Mammary epithelial cell (primary cell): Measurements from ENCODE around the gene SH3BP2.

Source experiments
- EZH2 ChIP-seq: IDR thresholded peaks from 2 replicates; pipeline ENCODE4 v1.6.1; 2012; ENCODE audit warnings: low read length, inconsistent platforms, borderline replicate concordance
- TF ChIP-seq, protein P1 (sequence below), 2 donors: IDR thresholded peaks in 1 of 2; conservative IDR thresholded peaks in 1 of 2; 2 replicates each; pipeline ENCODE4 v1.5.1; 2011 to 2012; ENCODE audit warnings: inconsistent platforms in 2 of 2, low read length in 2 of 2, mild to moderate bottlenecking in 2 of 2, control low read depth in 1 of 2, low read depth in 1 of 2; ENCODE audit not compliant: insufficient read depth in 1 of 2; ENCODE audit errors: extremely low read depth in 1 of 2

DNA sequence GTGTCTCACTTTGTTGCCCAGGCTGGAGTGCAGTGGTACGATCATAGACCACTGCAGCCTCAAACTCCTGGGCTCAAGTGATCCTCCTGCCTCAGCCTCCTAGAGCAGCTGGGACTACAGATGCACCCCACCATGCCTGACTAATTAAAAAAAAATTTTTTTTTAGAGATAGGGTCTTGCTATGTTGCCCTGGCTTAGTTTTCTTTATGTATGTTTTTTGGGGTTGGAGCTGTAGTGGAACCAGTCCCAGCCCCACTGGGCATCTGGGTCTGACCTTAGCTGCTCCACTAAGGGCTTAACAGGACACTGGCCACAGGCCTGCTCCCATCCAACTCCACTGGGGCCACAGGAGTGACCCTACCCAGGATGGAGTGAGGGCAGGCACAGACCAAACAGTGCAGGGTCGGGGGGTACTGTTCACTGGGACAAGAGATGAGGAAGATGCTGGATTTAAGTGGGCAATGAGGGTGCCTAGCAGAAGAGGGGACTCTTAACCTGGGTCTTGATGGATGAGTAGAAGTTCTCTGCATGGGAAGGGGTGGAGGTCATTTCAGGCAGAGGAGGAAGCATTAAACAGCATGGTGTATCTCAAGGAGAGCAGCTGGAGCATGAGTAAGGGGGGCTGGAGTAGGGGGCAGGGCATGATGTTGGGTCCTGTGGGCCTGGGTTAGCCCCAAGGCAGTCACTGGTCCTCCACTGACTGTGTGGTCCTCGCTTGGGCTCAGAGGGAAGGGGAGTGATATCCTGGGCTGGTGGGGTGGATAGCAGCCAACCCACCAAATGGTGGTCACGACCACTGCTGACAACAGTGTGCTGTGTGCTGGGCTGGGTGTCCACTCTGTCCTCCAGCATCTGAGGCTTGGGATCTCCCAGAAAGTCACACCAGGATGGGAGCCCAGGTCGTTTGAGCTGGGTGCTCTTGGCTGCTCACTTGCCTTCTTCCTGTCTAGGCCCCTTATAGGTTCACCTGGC lies 26.6 kb downstream of the SH3BP2 start:
- TF ChIP-seq, protein P1, sequence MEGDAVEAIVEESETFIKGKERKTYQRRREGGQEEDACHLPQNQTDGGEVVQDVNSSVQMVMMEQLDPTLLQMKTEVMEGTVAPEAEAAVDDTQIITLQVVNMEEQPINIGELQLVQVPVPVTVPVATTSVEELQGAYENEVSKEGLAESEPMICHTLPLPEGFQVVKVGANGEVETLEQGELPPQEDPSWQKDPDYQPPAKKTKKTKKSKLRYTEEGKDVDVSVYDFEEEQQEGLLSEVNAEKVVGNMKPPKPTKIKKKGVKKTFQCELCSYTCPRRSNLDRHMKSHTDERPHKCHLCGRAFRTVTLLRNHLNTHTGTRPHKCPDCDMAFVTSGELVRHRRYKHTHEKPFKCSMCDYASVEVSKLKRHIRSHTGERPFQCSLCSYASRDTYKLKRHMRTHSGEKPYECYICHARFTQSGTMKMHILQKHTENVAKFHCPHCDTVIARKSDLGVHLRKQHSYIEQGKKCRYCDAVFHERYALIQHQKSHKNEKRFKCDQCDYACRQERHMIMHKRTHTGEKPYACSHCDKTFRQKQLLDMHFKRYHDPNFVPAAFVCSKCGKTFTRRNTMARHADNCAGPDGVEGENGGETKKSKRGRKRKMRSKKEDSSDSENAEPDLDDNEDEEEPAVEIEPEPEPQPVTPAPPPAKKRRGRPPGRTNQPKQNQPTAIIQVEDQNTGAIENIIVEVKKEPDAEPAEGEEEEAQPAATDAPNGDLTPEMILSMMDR (conservative IDR thresholded peaks at IDR 0.05 in 1 of 2, IDR thresholded peaks at IDR 0.05 in 1 of 2; ENCODE audit: extremely low read depth in 1 of 2, insufficient read depth in 1 of 2, low read depth in 1 of 2, low read length in 2 of 2), result no peak
- TF ChIP-seq EZH2, result no peak
